OCI-LY7 (cell line): Measurements from ENCODE around the gene FAF2. TPM values are rescaled to one million over a fixed set of nuclear protein-coding genes. Genes with fewer than 3 reads are reported as not detected.

Source experiments
- BruUV-seq: library from RNA; stranded (reverse); fragments of 400-500 nt; replicated peaks from 2 replicates; lab custom pipeline; 2021; lab: Mats Ljungman, UMichigan
- CTCF ChIA-PET: fragments of 300-600 bp; sonication (Branson Sonifier 250); formaldehyde crosslinking; loops from one replicate; lab custom pipeline; 2022; ENCODE audit warnings: antibody characterized with exemption; ENCODE audit not compliant: unreplicated experiment; lab: Charles Lee
- POLR2A ChIA-PET: fragments of 300-600 bp; sonication (Branson Sonifier 250); formaldehyde crosslinking; loops from one replicate; lab custom pipeline; 2022; ENCODE audit warnings: antibody characterized with exemption; lab: Charles Lee
- DNase-seq: peaks from one replicate; pipeline ENCODE4 v3.0.0-alpha.2; 2015; ENCODE audit warnings: low spot score
- H2AFZ ChIP-seq: fragments of 200-600 bp; sonication (generic), shearing (Covaris generic); 2 replicates; pipeline ENCODE4 v1.6.1; 2014; ENCODE audit warnings: mild to moderate bottlenecking, antibody characterized with exemption, low read length, moderate library complexity
- H3K27ac ChIP-seq: fragments of 200-600 bp; sonication (generic); 2 replicates; pipeline ENCODE4 v1.5.1; 2014; ENCODE audit warnings: mixed run types, low read depth, mild to moderate bottlenecking, moderate library complexity, low read length, inconsistent platforms; ENCODE audit not compliant: poor library complexity, severe bottlenecking
- H3K36me3 ChIP-seq: fragments of 200-600 bp; sonication (generic); 2 replicates; pipeline ENCODE4 v1.6.1; 2014; ENCODE audit warnings: mild to moderate bottlenecking, antibody characterized with exemption, low read length, moderate library complexity, mixed read lengths; ENCODE audit not compliant: insufficient read depth
- H3K4me1 ChIP-seq: fragments of 200-600 bp; sonication (generic); 2 replicates; pipeline ENCODE4 v1.5.1; 2014; ENCODE audit warnings: mild to moderate bottlenecking, low read length; ENCODE audit not compliant: insufficient read depth, poor library complexity, severe bottlenecking
- H3K4me2 ChIP-seq: fragments of 200-600 bp; sonication (generic); 2 replicates; pipeline ENCODE4 v1.6.1; 2014; ENCODE audit warnings: mild to moderate bottlenecking, low read length
- H3K4me3 ChIP-seq: fragments of 200-600 bp; sonication (generic); 2 replicates; pipeline ENCODE4 v1.5.1; 2014; ENCODE audit warnings: mild to moderate bottlenecking, low read depth, low read length; ENCODE audit not compliant: poor library complexity, severe bottlenecking
- H3K79me2 ChIP-seq: fragments of 200-600 bp; sonication (generic); 2 replicates; pipeline ENCODE4 v1.6.1; 2016; ENCODE audit warnings: low read depth, mild to moderate bottlenecking, low read length, moderate library complexity, mixed read lengths; ENCODE audit not compliant: insufficient read depth
- H3K9me2 ChIP-seq: fragments of 200-600 bp; sonication (generic); 2 replicates; pipeline ENCODE4 v1.6.1; 2016; ENCODE audit warnings: mild to moderate bottlenecking, low read length, mixed read lengths; ENCODE audit not compliant: insufficient read depth
- H3K9me3 ChIP-seq: fragments of 200-600 bp; sonication (generic); 2 replicates; pipeline ENCODE4 v1.6.1; 2014; ENCODE audit warnings: mild to moderate bottlenecking, mixed run types, low read length, mixed read lengths
- H4K20me1 ChIP-seq: fragments of 200-600 bp; sonication (generic); 2 replicates; pipeline ENCODE4 v1.6.1; 2014; ENCODE audit warnings: mild to moderate bottlenecking, antibody characterized with exemption, low read length, moderate library complexity, mixed read lengths; ENCODE audit not compliant: insufficient read depth
- EZH2phosphoT487 ChIP-seq: fragments of 200-600 bp; sonication (generic); IDR thresholded peaks from 2 replicates; pipeline ENCODE4 v1.6.1; 2018; ENCODE audit warnings: low read depth, borderline replicate concordance, mild to moderate bottlenecking, mixed run types, antibody characterized with exemption, low read length, moderate library complexity, mixed read lengths
- intact Hi-C: fragments of 100-400 bp; cut with micrococcal nuclease; formaldehyde crosslinking; loops from one replicate; pipeline ENCODE4 v1.10.0; 2022; ENCODE audit not compliant: unreplicated experiment
- total RNA-seq, 2 experiments: library from RNA; depleted of rRNA in 1 of 2; stranded (reverse); fragments of >200 nt in 1 of 2; shearing (Covaris generic) in 1 of 2; gene quantifications; 2 replicates each; pipeline ENCODE4 v1.2.3, GENCODE V29; 2014 to 2022
- TF ChIP-seq, protein P1 (sequence below): fragments of 200-600 bp; sonication (generic); conservative IDR thresholded peaks from 2 replicates; pipeline ENCODE4 v1.5.1; 2014; ENCODE audit warnings: mild to moderate bottlenecking, antibody characterized with exemption, low read length, moderate library complexity, mixed read lengths

FAF2 gene
- total RNA-seq, 2 experiments from 2014 or later = 36.9 to 49.7 TPM

DNA sequence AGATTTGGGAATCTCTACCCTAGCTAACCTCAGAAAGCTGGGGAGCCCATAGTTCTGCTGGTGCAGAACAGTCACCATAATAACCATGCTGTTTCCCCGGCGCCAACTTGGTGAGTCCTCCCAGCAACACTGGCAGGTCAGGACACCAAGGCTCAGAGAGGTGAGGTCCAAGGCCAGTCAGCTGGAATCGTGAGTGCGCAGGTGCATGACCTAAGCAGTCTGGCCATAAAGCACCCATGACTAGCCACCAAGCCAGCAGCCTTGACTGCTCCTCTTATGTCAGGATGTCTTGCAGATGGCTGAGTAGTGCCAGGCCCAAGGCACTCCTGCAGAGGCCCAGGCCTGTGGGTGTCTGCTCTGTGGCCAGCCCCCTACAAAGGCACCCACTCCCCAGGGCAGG is 86.5 kb downstream of the FAF2 start:
- BruUV-seq = no TSS peak
- Histone ChIP-seq H3K9me2 (no peaks in the 10 kb centered on the region), H3K9me3 (no peaks in the 10 kb centered on the region), H4K20me1 (0 out of 2 replicates have a peak, but pooled peaks cover 7% of the 10 kb centered on the region), H3K79me2 (peaks cover 50% of the 10 kb centered on the region), H2AFZ (no peak overlapping the region), H3K27ac (peak overlapping the region; percentile 99), H3K4me1 (peaks cover 68% of the 10 kb centered on the region), H3K36me3 (peaks cover 58% of the 10 kb centered on the region), H3K4me2 (peak overlapping the region; percentile 95), H3K4me3 (peak overlapping the region; percentile 79)
- CTCF ChIA-PET = interaction anchor here (0.6 kb wide), 1 partner anchor 485 kb away, joined by 3 read pairs; no protein-coding TSS in a partner anchor
- POLR2A ChIA-PET = interaction anchor here (0.5 to 2.8 kb wide), 7 partner anchors 11 to 591 kb away, joined by 3 to 9 read pairs (median 4); partner anchors contain the start of genes HIGD2A and NOP16
- DNase-seq = peak; percentile 66
- intact Hi-C loops = loop anchor here (10.0 kb wide), 1 partner anchor 470 kb away; the partner anchor contains the start of gene UIMC1
- TF ChIP-seq EZH2phosphoT487 = no peak
- TF ChIP-seq, protein P1, sequence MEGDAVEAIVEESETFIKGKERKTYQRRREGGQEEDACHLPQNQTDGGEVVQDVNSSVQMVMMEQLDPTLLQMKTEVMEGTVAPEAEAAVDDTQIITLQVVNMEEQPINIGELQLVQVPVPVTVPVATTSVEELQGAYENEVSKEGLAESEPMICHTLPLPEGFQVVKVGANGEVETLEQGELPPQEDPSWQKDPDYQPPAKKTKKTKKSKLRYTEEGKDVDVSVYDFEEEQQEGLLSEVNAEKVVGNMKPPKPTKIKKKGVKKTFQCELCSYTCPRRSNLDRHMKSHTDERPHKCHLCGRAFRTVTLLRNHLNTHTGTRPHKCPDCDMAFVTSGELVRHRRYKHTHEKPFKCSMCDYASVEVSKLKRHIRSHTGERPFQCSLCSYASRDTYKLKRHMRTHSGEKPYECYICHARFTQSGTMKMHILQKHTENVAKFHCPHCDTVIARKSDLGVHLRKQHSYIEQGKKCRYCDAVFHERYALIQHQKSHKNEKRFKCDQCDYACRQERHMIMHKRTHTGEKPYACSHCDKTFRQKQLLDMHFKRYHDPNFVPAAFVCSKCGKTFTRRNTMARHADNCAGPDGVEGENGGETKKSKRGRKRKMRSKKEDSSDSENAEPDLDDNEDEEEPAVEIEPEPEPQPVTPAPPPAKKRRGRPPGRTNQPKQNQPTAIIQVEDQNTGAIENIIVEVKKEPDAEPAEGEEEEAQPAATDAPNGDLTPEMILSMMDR = no peak

DNA sequence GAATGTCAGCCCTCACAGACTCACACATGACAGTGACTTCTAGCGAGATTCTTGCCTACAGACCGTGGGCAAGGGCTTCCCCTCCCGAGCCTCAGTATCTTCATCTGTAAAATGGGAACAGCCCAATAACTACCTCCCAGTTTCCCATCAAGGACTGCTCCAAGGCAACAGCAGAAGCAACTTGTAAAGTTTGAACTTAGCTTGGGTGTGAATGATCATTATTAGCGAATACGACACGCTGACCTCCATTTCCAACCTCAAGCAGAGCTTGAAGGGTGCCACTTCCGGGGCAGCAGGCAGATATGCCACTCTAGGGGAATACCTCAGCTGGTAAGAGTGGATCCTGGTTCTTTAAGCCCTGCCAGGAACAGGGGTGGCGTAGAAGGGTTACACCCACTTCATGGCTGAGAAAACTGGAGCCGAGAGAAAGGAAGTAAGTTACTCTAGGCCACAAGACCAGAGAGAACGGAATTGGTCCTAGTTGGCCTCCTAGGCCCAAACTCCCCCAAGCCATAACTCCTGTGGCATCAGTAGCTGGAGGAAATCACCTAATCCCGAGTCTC is 87.0 kb downstream of the FAF2 start:
- Histone ChIP-seq H3K9me2 (no peaks in the 10 kb centered on the region), H3K4me3 (peak overlapping the region; percentile 79), H3K4me2 (peak overlapping the region; percentile 95), H3K9me3 (no peaks in the 10 kb centered on the region), H3K79me2 (peaks cover 50% of the 10 kb centered on the region), H4K20me1 (0 out of 2 replicates have a peak, but pooled peaks cover 7% of the 10 kb centered on the region), H2AFZ (no peak overlapping the region), H3K4me1 (peaks cover 71% of the 10 kb centered on the region), H3K27ac (peak overlapping the region; percentile 99), H3K36me3 (peaks cover 57% of the 10 kb centered on the region)
- POLR2A ChIA-PET = interaction anchor here (0.5 to 2.8 kb wide), 11 partner anchors 9 to 591 kb away, joined by 3 to 9 read pairs (median 4); partner anchors contain the start of genes FAF2, HIGD2A and NOP16
- TF ChIP-seq, protein P1 = no peak
- TF ChIP-seq EZH2phosphoT487 = no peak
- no TSS peak for BruUV-seq
- intact Hi-C loops = loop anchor here (10.0 kb wide), 1 partner anchor 470 kb away; the partner anchor contains the start of gene UIMC1
- CTCF ChIA-PET = interaction anchor here (1.0 kb wide), 1 partner anchor 88 kb away, joined by 4 read pairs; no protein-coding TSS in a partner anchor
- peak; percentile 76 for DNase-seq
